AG09319 (cell line): ENCODE results near the gene TMEM128.
"Not testable (repeated sequence)": the region's sequence is repeated elsewhere in the genome, so short reads cannot be mapped to it uniquely, and the experiment has no call there.

Experiments used
- DNase-seq: peaks from one replicate; pipeline ENCODE4 v3.0.0-alpha.2; 2010; ENCODE audit warnings: low read depth; ENCODE audit errors: extremely low read depth
- CTCF ChIP-seq: IDR thresholded peaks from 2 replicates; pipeline ENCODE4 v1.5.1; 2011; ENCODE audit warnings: low read depth, mild to moderate bottlenecking, inconsistent platforms, low read length, moderate library complexity

Gene TMEM128

GRCh38 chr4:4254666-4255065 is 6.6 kb upstream of the TMEM128 start:
- DNase-seq, result no peak
- TF ChIP-seq CTCF, result no peak

GRCh38 chr4:4254199-4254598 is 6.2 kb upstream of the TMEM128 start:
- no peak for DNase-seq

GRCh38 chr4:4249866-4250265 is 1.8 kb upstream of the TMEM128 start:
- no peak for DNase-seq
- TF ChIP-seq CTCF, result no peak

More at GRCh38 chr4:4254199-4254598, 6.2 kb upstream of the TMEM128 start:
- TF ChIP-seq CTCF, result no peak

GRCh38 chr4:4249342-4249741 is 1.3 kb upstream of the TMEM128 start:
- DNase-seq, result not testable (repeated sequence)

GRCh38 chr4:4248885-4249203 is 821 bp upstream of the TMEM128 start:
- TF ChIP-seq CTCF, result no peak
- DNase-seq, result no peak

GRCh38 chr4:4247696-4248028 is 361 bp downstream of the TMEM128 start:
- no peak for DNase-seq
- no peak for TF ChIP-seq CTCF

- DNase-seq, result no peak
- no peak for TF ChIP-seq CTCF
Measured at GRCh38 chr4:4245172-4245571, 2.9 kb downstream of the TMEM128 start.

GRCh38 chr4:4239551-4239950 is 8.5 kb downstream of the TMEM128 start:
- DNase-seq, result not testable (repeated sequence)

GRCh38 chr4:4233610-4234009 is 14.4 kb downstream of the TMEM128 start:
- DNase-seq, result no peak
- TF ChIP-seq CTCF, result no peak
